Panc1 (cell line): Measurements from ENCODE around the gene ZNF619. TPM values are rescaled to one million over a fixed set of nuclear protein-coding genes. Genes with fewer than 3 reads are reported as not detected.

Experiments used
- ATAC-seq: fragments of 200-7000 bp; cut with Tn5 transposase; 2 replicates; pipeline ENCODE4 v1.9.1; 2020; ENCODE audit warnings: mild to moderate bottlenecking, moderate library complexity
- BruUV-seq: library from RNA; stranded (reverse); fragments of 400-500 nt; replicated peaks from 2 replicates; lab custom pipeline; 2021; lab: Mats Ljungman, UMichigan
- CTCF ChIA-PET: fragments of 300-600 bp; sonication (Branson Sonifier 250); formaldehyde crosslinking; loops from one replicate; lab custom pipeline; 2022; ENCODE audit warnings: antibody characterized with exemption; lab: Charles Lee
- POLR2A ChIA-PET: fragments of 300-600 bp; sonication (Branson Sonifier 250); formaldehyde crosslinking; loops from one replicate; lab custom pipeline; 2022; ENCODE audit warnings: antibody characterized with exemption; lab: Charles Lee
- DNase-seq: peaks from one replicate; pipeline ENCODE4 v3.0.0-alpha.2; 2010; ENCODE audit warnings: low read depth, low spot score
- H3K27ac ChIP-seq: 2 replicates; pipeline ENCODE4 v1.5.1; 2011; ENCODE audit warnings: mild to moderate bottlenecking, low read length, inconsistent platforms
- H3K27me3 ChIP-seq: fragments of 200-500 bp; sonication (Bioruptor generic); 2 replicates; pipeline ENCODE4 v1.6.0; 2014; ENCODE audit warnings: low read length, inconsistent platforms; ENCODE audit not compliant: control insufficient read depth, insufficient read depth
- H3K36me3 ChIP-seq: fragments of 200-500 bp; sonication (Bioruptor generic); 2 replicates; pipeline ENCODE4 v1.5.1; 2014; ENCODE audit warnings: inconsistent platforms, mild to moderate bottlenecking, low read length, moderate library complexity; ENCODE audit not compliant: control insufficient read depth, insufficient read depth
- H3K4me1 ChIP-seq: 2 replicates; pipeline ENCODE4 v1.5.1; 2011; ENCODE audit warnings: inconsistent platforms, mild to moderate bottlenecking, low read length, moderate library complexity; ENCODE audit not compliant: control insufficient read depth, insufficient read depth
- H3K4me3 ChIP-seq, 2 experiments: 2 replicates each; pipeline ENCODE4 v1.5.1; 2011 to 2012; ENCODE audit warnings: low read depth in 2 of 2, low read length in 2 of 2, mild to moderate bottlenecking in 2 of 2, inconsistent platforms in 1 of 2, moderate library complexity in 1 of 2
- H3K9me3 ChIP-seq: fragments of 200-500 bp; sonication (Bioruptor generic); 2 replicates; pipeline ENCODE4 v1.5.1; 2014; ENCODE audit warnings: low read depth, mild to moderate bottlenecking, inconsistent platforms, low read length, moderate library complexity; ENCODE audit not compliant: control insufficient read depth, insufficient read depth
- CTCF ChIP-seq: fragments of 450-650 bp; IDR thresholded peaks from 2 replicates; pipeline ENCODE4 v1.5.1; 2017; ENCODE audit warnings: mild to moderate bottlenecking
- POLR2AphosphoS5 ChIP-seq: IDR thresholded peaks from 2 replicates; pipeline ENCODE4 v1.6.1; 2012; ENCODE audit warnings: mild to moderate bottlenecking, low read depth, low read length, moderate library complexity
- SIN3A ChIP-seq: IDR thresholded peaks from 2 replicates; pipeline ENCODE4 v1.6.1; 2012; ENCODE audit warnings: low read depth, mild to moderate bottlenecking, low read length, moderate library complexity, borderline replicate concordance; ENCODE audit not compliant: insufficient read depth
- TCF7L2 ChIP-seq: IDR thresholded peaks from 2 replicates; pipeline ENCODE4 v1.6.1; 2011; ENCODE audit warnings: mild to moderate bottlenecking, low read depth, low read length, inconsistent platforms
- in situ Hi-C: cut with HindIII; loops from 2 replicates; pipeline ENCODE4 v1.10.0; 2016; ENCODE audit warnings: low sequenced_read_pairs, low pct_unique_long_range_greater_than_20kb
- intact Hi-C: fragments of 100-400 bp; cut with micrococcal nuclease; formaldehyde crosslinking; loops from one replicate; pipeline ENCODE4 v1.10.0; 2022; ENCODE audit not compliant: unreplicated experiment
- total RNA-seq: library from RNA; stranded (reverse); gene quantifications from one replicate; pipeline ENCODE4 v1.2.1, GENCODE V29; 2021; ENCODE audit not compliant: unreplicated experiment
- TF ChIP-seq, protein P1 (sequence below), 2 experiments: IDR thresholded peaks; 2 replicates each; pipeline ENCODE4 v1.6.1; 2011 to 2012; ENCODE audit warnings: low read depth in 2 of 2, control low read depth in 1 of 2, low read length in 1 of 2, mild to moderate bottlenecking in 1 of 2, moderate library complexity in 1 of 2; ENCODE audit not compliant: insufficient read depth in 1 of 2

ZNF619 gene
- total RNA-seq, 1 experiment from 2014 or later = 1.3 TPM

GRCh38 chr3:40528426-40528825 lies 51.5 kb downstream of the ZNF619 start:
- H3K36me3 ChIP-seq = no peaks in the 10 kb centered on the region; the same call in 1 of the 2 replicates
- in situ Hi-C loops (no loop called here), intact Hi-C loops (no loop called here)
- peaks cover 19% of the 10 kb centered on the region; the same call in 1 of the 2 replicates for H3K9me3 ChIP-seq
- no peak overlapping the region for H3K27ac ChIP-seq
- DNase-seq (no peak), ATAC-seq (no peak)
- H3K4me1 ChIP-seq = 0 out of 2 replicates have a peak, but pooled peaks cover 4% of the 10 kb centered on the region
- BruUV-seq = no TSS peak
- TF ChIP-seq SIN3A = no peak
- H3K27me3 ChIP-seq = no peaks in the 10 kb centered on the region
- CTCF ChIA-PET = no interaction called here
- no peak overlapping the region for H3K4me3 ChIP-seq
- POLR2A ChIA-PET = no interaction called here

DNA sequence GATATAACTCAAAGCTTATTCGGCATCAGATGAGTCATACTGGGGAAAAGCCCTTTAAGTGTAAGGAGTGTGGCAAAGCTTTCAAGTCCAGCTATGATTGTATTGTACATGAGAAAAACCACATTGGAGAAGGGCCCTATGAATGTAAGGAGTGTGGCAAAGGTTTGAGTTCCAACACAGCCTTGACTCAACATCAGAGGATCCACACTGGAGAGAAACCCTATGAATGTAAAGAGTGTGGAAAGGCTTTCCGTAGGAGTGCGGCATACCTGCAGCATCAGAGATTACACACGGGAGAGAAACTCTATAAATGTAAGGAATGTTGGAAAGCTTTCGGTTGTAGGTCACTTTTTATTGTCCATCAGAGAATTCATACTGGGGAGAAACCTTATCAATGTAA lies 55.3 kb downstream of the ZNF619 start:
- no peak for ATAC-seq
- no peak overlapping the region for H3K4me3 ChIP-seq
- no peaks in the 10 kb centered on the region for H3K4me1 ChIP-seq
- no peaks in the 10 kb centered on the region for H3K27me3 ChIP-seq
- ChIA-PET POLR2A (no interaction called here), CTCF (no interaction called here)
- intact Hi-C loops (no loop called here), in situ Hi-C loops (no loop called here)
- peaks cover 29% of the 10 kb centered on the region for H3K9me3 ChIP-seq
- no peak overlapping the region for H3K27ac ChIP-seq
- BruUV-seq = no TSS peak
- DNase-seq = no peak
- H3K36me3 ChIP-seq = no peaks in the 10 kb centered on the region
- TF ChIP-seq TCF7L2 (no peak), CTCF (no peak), SIN3A (no peak), POLR2AphosphoS5 (no peak)
- TF ChIP-seq, protein P1, sequence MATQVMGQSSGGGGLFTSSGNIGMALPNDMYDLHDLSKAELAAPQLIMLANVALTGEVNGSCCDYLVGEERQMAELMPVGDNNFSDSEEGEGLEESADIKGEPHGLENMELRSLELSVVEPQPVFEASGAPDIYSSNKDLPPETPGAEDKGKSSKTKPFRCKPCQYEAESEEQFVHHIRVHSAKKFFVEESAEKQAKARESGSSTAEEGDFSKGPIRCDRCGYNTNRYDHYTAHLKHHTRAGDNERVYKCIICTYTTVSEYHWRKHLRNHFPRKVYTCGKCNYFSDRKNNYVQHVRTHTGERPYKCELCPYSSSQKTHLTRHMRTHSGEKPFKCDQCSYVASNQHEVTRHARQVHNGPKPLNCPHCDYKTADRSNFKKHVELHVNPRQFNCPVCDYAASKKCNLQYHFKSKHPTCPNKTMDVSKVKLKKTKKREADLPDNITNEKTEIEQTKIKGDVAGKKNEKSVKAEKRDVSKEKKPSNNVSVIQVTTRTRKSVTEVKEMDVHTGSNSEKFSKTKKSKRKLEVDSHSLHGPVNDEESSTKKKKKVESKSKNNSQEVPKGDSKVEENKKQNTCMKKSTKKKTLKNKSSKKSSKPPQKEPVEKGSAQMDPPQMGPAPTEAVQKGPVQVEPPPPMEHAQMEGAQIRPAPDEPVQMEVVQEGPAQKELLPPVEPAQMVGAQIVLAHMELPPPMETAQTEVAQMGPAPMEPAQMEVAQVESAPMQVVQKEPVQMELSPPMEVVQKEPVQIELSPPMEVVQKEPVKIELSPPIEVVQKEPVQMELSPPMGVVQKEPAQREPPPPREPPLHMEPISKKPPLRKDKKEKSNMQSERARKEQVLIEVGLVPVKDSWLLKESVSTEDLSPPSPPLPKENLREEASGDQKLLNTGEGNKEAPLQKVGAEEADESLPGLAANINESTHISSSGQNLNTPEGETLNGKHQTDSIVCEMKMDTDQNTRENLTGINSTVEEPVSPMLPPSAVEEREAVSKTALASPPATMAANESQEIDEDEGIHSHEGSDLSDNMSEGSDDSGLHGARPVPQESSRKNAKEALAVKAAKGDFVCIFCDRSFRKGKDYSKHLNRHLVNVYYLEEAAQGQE (IDR thresholded peaks at IDR 0.05; ENCODE audit: insufficient read depth in 1 of 2, low read depth in 2 of 2, low read length in 1 of 2) = no peak

DNA sequence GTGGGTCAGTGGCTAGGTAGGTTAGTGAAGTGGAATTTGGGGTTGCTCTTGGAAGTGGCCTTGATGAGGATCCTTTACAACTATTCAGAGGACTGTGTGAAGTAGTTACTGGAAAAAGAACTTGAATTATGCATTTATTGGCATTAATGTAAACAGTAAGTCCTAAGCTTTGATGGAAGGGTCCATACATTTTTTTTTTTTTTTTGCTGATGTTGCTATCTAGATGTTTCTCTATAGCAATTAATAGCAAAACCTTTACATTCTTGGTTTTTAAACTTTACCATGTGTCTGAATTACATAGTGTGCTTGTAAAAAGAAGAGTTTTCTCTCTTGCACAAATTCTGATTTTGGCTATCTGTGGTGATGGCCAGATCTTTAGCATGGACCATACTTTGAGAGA lies 57.4 kb downstream of the ZNF619 start:
- Histone ChIP-seq H3K4me3 (no peak overlapping the region), H3K27ac (no peak overlapping the region), H3K4me1 (no peaks in the 10 kb centered on the region), H3K27me3 (no peaks in the 10 kb centered on the region), H3K36me3 (no peaks in the 10 kb centered on the region), H3K9me3 (peaks cover 29% of the 10 kb centered on the region)
- in situ Hi-C loops = no loop called here
- TF ChIP-seq TCF7L2 (no peak), POLR2AphosphoS5 (no peak), CTCF (no peak)
- TF ChIP-seq, protein P1 (IDR thresholded peaks at IDR 0.05; ENCODE audit: insufficient read depth in 1 of 2, low read depth in 2 of 2, low read length in 1 of 2) = no peak
- intact Hi-C loops = no loop called here
- ChIA-PET CTCF (no interaction called here), POLR2A (no interaction called here)
- no peak for ATAC-seq
- no peak for DNase-seq
- BruUV-seq = no TSS peak
